Caco-2 (cell line): ENCODE measurements around the gene RUNX2. TPM values are rescaled to one million over a fixed set of nuclear protein-coding genes. Genes with fewer than 3 reads are reported as not detected.

Experiments
- BruUV-seq: library from RNA; stranded (reverse); fragments of 400-500 nt; replicated peaks from 2 replicates; lab custom pipeline; 2021; lab: Mats Ljungman, UMichigan
- CTCF ChIA-PET: fragments of 300-600 bp; sonication (Branson Sonifier 250); formaldehyde crosslinking; loops from one replicate; lab custom pipeline; 2022; ENCODE audit warnings: antibody characterized with exemption; lab: Charles Lee
- POLR2A ChIA-PET: fragments of 300-600 bp; sonication (Branson Sonifier 250); formaldehyde crosslinking; loops from one replicate; lab custom pipeline; 2022; ENCODE audit warnings: antibody characterized with exemption; lab: Charles Lee
- DNase-seq, 2 experiments: peaks; one replicate each; pipeline versions ENCODE4 v3.0.0 to v3.0.0-alpha.2; 2020 to 2022
- H3K27me3 ChIP-seq: replicated peaks from 2 replicates; pipeline ENCODE4 v1.6.0; 2011; ENCODE audit warnings: low read length; ENCODE audit not compliant: control insufficient read depth, insufficient read depth
- H3K36me3 ChIP-seq: 2 replicates; pipeline ENCODE4 v1.5.1; 2011; ENCODE audit warnings: low read length; ENCODE audit not compliant: control insufficient read depth, insufficient read depth
- H3K4me1 ChIP-seq: fragments of 250-450 bp; sonication (Bioruptor Pico); 2 replicates; pipeline ENCODE4 v1.5.1; 2020; ENCODE audit warnings: mild to moderate bottlenecking
- H3K4me3 ChIP-seq: 2 replicates; pipeline ENCODE4 v1.5.1; 2011; ENCODE audit warnings: low read depth, mild to moderate bottlenecking, control low read depth, low read length
- H3K9me3 ChIP-seq: fragments of 250-450 bp; sonication (Bioruptor Pico); 2 replicates; pipeline ENCODE4 v1.5.1; 2020; ENCODE audit warnings: mild to moderate bottlenecking, moderate library complexity
- H3K27ac Mint-ChIP-seq: one replicate; pipeline ENCODE4 v1.8.0; 2022; ENCODE audit warnings: mixed read lengths; ENCODE audit not compliant: unreplicated experiment
- H3K27me3 Mint-ChIP-seq: one replicate; pipeline ENCODE4 v1.8.0; 2022; ENCODE audit warnings: mixed read lengths; ENCODE audit not compliant: insufficient read depth, unreplicated experiment
- H3K36me3 Mint-ChIP-seq: one replicate; pipeline ENCODE4 v1.8.0; 2022; ENCODE audit warnings: mild to moderate bottlenecking, mixed read lengths; ENCODE audit not compliant: insufficient read depth, unreplicated experiment
- H3K4me1 Mint-ChIP-seq: one replicate; pipeline ENCODE4 v1.8.0; 2022; ENCODE audit warnings: low read depth, mixed read lengths; ENCODE audit not compliant: unreplicated experiment
- H3K4me3 Mint-ChIP-seq: one replicate; pipeline ENCODE4 v1.8.0; 2022; ENCODE audit warnings: mild to moderate bottlenecking, moderate library complexity, mixed read lengths; ENCODE audit not compliant: unreplicated experiment
- H3K9me3 Mint-ChIP-seq: one replicate; pipeline ENCODE4 v1.8.0; 2022; ENCODE audit warnings: mixed read lengths; ENCODE audit not compliant: unreplicated experiment
- intact Hi-C: fragments of 100-400 bp; cut with micrococcal nuclease; formaldehyde crosslinking; loops from one replicate; pipeline ENCODE4 v1.10.0; 2022; ENCODE audit not compliant: unreplicated experiment
- total RNA-seq: library from RNA; stranded (reverse); gene quantifications from 2 replicates; pipeline ENCODE4 v1.2.3, GENCODE V29; 2022
- TF ChIP-seq, protein P1 (sequence below), 2 experiments: fragments of 200-600 bp in 1 of 2; IDR thresholded peaks; 1 replicate in 1 of 2; 2 replicates in 1 of 2; pipeline versions ENCODE4 v1.5.1 to v1.8.0; 2011 to 2022; ENCODE audit warnings: antibody characterized with exemption in 1 of 2, control low read depth in 1 of 2, inconsistent platforms in 1 of 2, low read depth in 1 of 2, low read length in 1 of 2, mild to moderate bottlenecking in 1 of 2, moderate library complexity in 1 of 2; ENCODE audit not compliant: insufficient read depth in 1 of 2, severe bottlenecking in 1 of 2, unreplicated experiment in 1 of 2

Gene RUNX2
- total RNA-seq, 1 experiment from 2014 or later: not detected

DNA sequence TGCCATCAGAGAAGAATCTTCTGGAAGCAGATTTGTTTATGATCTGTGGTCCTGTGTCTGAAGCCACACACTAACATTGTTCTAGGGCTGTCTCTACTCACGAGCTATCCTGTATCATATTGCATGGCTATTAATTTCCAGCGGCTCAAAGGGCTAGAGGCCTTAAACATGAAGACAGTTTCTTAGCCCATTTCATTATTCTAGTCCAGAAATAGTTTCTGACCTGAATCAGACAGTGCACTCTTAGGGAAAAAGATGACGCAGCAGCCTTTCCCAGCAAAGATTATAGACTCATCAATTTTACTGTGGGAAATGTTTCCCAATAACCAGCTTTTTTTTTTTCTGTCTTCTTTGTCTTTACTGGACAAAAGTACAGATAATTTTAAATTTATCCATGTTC lies 154.9 kb downstream of the RUNX2 start:
- Histone ChIP-seq H3K4me3 (no peak overlapping the region), H3K9me3 (no peaks in the 10 kb centered on the region), H3K4me1 (no peaks in the 10 kb centered on the region), H3K36me3 (no peaks in the 10 kb centered on the region), H3K27me3 (no peaks in the 10 kb centered on the region)
- H3K4me1 Mint-ChIP-seq: no peaks in the 10 kb centered on the region
- POLR2A ChIA-PET: no interaction called here
- H3K27ac Mint-ChIP-seq: no peak overlapping the region
- no peaks in the 10 kb centered on the region for H3K9me3 Mint-ChIP-seq
- TF ChIP-seq, protein P1, sequence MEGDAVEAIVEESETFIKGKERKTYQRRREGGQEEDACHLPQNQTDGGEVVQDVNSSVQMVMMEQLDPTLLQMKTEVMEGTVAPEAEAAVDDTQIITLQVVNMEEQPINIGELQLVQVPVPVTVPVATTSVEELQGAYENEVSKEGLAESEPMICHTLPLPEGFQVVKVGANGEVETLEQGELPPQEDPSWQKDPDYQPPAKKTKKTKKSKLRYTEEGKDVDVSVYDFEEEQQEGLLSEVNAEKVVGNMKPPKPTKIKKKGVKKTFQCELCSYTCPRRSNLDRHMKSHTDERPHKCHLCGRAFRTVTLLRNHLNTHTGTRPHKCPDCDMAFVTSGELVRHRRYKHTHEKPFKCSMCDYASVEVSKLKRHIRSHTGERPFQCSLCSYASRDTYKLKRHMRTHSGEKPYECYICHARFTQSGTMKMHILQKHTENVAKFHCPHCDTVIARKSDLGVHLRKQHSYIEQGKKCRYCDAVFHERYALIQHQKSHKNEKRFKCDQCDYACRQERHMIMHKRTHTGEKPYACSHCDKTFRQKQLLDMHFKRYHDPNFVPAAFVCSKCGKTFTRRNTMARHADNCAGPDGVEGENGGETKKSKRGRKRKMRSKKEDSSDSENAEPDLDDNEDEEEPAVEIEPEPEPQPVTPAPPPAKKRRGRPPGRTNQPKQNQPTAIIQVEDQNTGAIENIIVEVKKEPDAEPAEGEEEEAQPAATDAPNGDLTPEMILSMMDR (IDR thresholded peaks at IDR 0.05; ENCODE audit: insufficient read depth in 1 of 2, low read depth in 1 of 2, low read length in 1 of 2, severe bottlenecking in 1 of 2, unreplicated experiment in 1 of 2): no peak
- no peak overlapping the region for H3K4me3 Mint-ChIP-seq
- H3K36me3 Mint-ChIP-seq: no peaks in the 10 kb centered on the region
- intact Hi-C loops: no loop called here
- no TSS peak for BruUV-seq
- H3K27me3 Mint-ChIP-seq: peaks cover 17% of the 10 kb centered on the region
- CTCF ChIA-PET: no interaction called here
- DNase-seq: no peak

DNA sequence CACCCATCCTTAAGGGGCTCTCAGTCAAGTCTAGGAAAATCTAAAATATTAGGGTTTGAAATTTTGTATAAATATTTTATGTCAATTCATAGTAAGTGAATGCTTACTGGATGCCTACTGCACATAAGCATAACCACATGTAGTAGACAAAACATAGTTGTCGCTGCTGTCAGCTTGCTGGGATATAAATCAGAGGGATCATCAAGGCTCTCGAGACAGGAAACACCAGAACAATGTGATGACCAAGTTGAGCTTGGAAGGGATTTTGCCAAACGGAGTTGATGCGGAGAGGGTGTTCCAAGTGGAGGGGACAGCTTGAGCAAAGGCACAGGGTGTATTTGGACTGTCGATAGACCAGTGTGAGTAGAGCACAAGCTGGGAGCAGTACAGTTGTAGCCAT lies 155.4 kb downstream of the RUNX2 start:
- no TSS peak for BruUV-seq
- no peaks in the 10 kb centered on the region for H3K9me3 Mint-ChIP-seq

DNA sequence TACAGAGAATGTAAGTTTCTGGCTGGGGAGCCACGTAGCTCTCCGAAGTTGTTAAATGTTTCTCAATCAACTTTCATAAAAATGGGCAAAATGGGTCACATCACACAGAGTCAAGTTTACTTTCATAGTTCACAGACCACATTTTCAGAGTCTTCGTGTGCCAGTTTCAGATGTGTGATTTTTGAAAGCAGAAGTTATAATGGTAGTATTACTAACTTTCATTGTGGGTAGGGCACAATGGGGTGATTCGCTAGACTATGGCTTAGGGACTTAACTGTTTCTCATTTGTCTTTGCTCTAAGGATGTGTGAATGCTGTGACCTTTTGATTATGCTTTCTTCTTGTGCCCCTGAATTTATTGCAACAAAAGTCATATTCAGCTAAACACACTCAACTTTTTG lies 158.6 kb downstream of the RUNX2 start:
- Mint-ChIP-seq H3K27ac (no peak overlapping the region), H3K27me3 (peaks cover 15% of the 10 kb centered on the region), H3K4me3 (no peak overlapping the region), H3K9me3 (no peaks in the 10 kb centered on the region), H3K36me3 (no peaks in the 10 kb centered on the region), H3K4me1 (no peaks in the 10 kb centered on the region)
- Histone ChIP-seq H3K27me3 (no peaks in the 10 kb centered on the region), H3K4me3 (no peak overlapping the region), H3K36me3 (no peaks in the 10 kb centered on the region), H3K4me1 (no peaks in the 10 kb centered on the region), H3K9me3 (no peaks in the 10 kb centered on the region)
- BruUV-seq: no TSS peak
- intact Hi-C loops: no loop called here
- ChIA-PET CTCF (no interaction called here), POLR2A (no interaction called here)
- TF ChIP-seq, protein P1 (IDR thresholded peaks at IDR 0.05; ENCODE audit: insufficient read depth in 1 of 2, low read depth in 1 of 2, low read length in 1 of 2, severe bottlenecking in 1 of 2, unreplicated experiment in 1 of 2): no peak
- DNase-seq: no peak

More for the DNA sequence above, 155.4 kb downstream of the RUNX2 start:
- H3K36me3 Mint-ChIP-seq: no peaks in the 10 kb centered on the region
- intact Hi-C loops: no loop called here
- no peak overlapping the region for H3K4me3 Mint-ChIP-seq
- Histone ChIP-seq H3K27me3 (no peaks in the 10 kb centered on the region), H3K36me3 (no peaks in the 10 kb centered on the region), H3K4me1 (no peaks in the 10 kb centered on the region), H3K9me3 (no peaks in the 10 kb centered on the region), H3K4me3 (no peak overlapping the region)
- peaks cover 19% of the 10 kb centered on the region for H3K27me3 Mint-ChIP-seq
- H3K4me1 Mint-ChIP-seq: no peaks in the 10 kb centered on the region
- POLR2A ChIA-PET: no interaction called here
- TF ChIP-seq, protein P1 (IDR thresholded peaks at IDR 0.05; ENCODE audit: insufficient read depth in 1 of 2, low read depth in 1 of 2, low read length in 1 of 2, severe bottlenecking in 1 of 2, unreplicated experiment in 1 of 2): no peak
- H3K27ac Mint-ChIP-seq: no peak overlapping the region
- CTCF ChIA-PET: no interaction called here
- no peak for DNase-seq
